ENCODE data around the gene HSPG2.
"Not testable (repeated sequence)": the region's sequence is repeated elsewhere in the genome, so short reads cannot be mapped to it uniquely, and the experiment has no call there.

The HSPG2 gene

DNA sequence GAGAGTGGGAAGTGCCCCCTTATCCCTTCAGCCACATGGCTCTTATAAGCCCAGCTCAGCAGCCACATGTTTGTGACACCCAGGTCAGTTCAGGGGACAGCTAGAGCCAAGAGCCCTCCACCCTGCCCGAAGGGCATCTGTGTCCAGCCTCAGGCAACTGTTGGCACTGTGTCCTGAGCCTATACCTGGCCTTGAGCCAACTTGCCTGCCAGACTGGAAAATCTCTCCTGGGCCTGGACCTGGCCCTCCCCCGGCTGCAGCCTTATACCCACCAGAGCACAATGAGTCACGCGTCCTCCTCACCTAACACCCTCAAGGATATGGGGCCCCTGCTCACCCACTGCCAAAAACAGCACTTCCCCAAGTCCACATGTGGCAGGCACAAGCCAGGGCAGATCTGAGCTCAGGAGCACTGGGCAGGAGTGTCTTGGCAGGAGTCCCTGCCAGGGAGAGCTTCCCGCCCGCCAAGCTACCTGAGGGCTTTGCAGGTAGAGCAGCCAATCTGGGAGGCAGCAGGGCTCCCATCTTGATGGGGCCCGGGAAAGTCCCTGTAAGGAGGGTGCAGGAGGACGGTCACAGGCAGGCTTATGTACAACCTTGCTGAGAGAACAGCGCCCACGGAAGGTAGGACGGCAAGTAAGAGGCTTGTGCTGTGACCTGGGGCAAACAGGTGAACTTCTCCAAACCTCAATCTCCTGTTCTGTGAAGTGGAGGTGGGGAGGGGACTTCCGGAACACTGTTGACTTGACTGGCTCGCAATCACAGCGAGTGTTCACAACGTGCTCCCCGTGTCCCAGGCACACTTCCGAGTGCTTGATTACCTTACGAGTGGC is 19.8 kb upstream of the HSPG2 start:
- no peak for DNase-seq (ENCODE audit: low read depth in 2 of 3, low spot score in 2 of 3)

DNA sequence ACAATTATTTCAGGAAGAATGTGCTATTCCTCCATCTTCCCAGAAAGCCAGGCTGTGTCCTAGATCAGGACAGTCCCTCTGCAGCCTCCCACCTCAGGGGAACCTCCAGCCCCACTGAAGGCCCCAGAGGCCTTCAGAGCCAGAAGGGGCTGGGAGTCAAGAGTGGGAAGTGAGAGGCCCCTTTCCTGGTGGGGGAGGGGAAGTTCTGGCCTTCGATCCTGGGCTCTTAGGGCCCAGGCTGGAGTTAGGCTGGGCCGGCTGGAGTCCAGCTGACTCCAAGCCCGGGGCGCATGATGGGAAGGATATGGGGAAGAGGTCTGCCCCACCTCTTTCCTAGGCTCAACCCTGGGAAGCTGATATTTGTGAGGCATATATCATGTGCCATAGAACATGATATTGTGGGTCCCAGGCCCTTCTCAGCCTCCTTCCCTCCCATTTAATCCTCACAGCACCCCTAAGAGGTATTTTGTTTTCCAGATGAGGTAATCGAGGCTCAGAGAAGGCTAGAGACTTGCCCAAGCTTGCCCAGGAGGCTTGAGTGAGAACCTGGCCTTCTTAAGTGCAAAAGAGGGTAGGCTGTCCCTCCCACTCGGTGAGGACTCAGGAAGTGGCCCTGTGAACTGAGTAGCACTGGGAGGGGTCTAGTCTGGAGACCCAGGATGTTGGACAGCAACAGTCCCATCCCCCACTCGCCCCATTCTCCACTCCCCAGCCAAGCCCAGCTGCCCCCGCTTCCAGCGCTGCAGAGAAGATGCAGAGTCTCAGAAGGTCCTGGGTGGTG is 18.6 kb upstream of the HSPG2 start:
- no peak for DNase-seq (ENCODE audit: low read depth in 2 of 3, low spot score in 2 of 3)

DNA sequence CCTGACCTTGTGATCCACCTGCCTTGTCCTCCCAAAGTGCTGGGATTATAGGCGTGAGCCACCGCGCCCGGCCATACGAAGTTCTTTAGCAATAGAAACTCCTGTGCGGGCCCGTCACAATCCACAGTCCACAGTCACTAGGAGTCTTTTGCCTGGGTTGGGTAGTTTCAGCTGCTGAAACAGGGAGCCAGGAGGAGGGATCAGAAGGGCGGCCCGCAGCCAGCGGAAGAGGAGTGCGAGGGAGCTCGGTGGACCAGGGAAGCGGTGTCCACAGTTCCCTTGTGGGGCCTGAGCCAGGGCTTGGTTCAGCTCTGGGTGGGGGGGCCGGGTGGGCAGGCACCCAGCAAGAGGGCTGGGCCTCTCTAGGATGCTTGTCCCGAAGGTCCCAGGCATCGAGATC is 17.9 kb upstream of the HSPG2 start:
- no peak for DNase-seq (ENCODE audit: low read depth in 2 of 3, low spot score in 2 of 3)

DNA sequence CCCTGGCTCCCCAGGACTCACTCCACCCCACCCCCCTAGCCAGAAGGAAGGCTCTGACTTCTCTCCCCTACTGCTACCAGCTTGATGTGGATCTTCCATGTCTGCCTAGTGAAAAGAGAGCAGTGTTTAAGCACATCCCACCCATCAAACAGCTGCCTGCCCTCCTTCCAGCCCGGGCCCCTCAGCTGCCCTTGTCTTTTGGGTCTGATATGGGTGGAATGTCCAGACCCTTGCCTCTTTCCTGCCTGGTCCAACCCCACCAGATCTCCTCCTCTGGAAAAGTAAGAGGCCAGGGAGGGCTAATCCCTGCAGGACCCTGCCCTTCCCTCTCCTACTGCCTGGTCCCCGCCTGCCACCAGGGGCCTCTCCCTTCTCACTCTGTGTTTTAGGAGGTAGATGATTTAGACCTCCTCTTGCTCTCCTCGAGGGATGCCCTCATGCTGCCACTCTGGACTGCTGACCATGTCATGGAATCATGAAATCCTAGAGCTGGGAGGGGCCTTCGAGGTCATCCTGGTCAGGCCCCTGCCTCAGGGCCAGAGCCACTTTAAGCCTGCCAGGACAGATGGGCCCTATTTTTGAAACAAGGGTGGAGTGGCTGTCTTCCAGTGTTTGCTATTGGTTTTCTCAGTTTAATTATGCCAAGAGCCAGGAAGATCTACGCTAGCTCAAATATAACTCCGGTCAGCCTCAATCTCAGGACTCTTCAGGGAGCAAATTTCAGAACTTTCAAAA is 15.8 kb upstream of the HSPG2 start:
- DNase-seq (ENCODE audit: low read depth in 2 of 3, low spot score in 2 of 3) = no peak

DNA sequence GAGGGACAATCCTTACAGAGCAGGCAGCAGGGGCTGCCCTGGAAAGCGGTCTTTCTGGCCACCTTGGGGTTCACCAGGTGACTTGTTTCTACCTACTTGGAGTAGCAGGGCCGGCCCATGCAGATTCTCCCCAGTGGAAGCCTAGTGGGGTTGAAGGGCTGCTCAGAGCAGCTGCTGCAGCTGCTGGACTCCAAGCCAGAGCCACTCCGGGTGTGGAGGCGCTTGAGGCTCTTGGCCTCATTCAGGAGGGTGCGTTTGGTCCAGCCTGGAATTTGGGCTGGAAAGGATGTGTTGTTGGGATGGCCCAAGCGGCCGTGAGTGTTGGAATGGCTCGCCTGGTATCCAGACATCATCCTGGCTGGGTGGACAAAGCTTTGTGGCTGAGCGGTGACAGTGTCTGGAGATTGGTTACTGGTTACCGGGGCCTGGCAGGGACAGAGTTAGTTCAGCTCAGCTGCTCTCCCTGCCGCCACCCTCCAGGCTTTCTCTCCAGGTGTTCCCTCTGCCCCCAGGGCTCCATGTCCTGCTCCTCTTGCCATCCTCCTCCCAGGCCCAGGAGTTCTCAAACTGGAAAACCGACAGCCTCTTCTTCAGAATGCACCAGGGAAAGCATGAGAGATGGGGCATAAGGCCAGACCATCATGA is 14.2 kb upstream of the HSPG2 start:
- DNase-seq (ENCODE audit: low read depth in 2 of 3, low spot score in 2 of 3) = no peak

DNA sequence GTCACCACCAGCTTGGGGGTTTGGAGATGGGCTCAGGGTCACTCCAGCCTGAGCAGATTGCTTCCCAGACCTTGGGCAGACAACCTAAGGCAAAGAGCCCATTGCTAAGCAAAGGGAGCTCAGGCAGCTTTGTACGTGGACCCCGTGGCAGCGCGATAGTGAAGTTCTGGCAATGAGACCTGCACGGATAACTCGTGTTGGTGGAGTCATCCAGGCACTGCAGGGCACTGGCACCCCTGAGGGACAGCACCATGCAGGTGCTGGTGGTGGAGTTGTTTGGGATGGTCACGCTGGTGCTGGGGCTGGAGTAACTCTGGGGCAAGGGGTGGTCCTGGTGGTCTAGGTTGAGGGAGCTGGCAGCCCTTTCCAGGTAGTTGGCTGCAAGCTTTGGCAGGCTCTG is 13.6 kb upstream of the HSPG2 start:
- no peak for DNase-seq (ENCODE audit: low read depth in 2 of 3, low spot score in 2 of 3)

DNA sequence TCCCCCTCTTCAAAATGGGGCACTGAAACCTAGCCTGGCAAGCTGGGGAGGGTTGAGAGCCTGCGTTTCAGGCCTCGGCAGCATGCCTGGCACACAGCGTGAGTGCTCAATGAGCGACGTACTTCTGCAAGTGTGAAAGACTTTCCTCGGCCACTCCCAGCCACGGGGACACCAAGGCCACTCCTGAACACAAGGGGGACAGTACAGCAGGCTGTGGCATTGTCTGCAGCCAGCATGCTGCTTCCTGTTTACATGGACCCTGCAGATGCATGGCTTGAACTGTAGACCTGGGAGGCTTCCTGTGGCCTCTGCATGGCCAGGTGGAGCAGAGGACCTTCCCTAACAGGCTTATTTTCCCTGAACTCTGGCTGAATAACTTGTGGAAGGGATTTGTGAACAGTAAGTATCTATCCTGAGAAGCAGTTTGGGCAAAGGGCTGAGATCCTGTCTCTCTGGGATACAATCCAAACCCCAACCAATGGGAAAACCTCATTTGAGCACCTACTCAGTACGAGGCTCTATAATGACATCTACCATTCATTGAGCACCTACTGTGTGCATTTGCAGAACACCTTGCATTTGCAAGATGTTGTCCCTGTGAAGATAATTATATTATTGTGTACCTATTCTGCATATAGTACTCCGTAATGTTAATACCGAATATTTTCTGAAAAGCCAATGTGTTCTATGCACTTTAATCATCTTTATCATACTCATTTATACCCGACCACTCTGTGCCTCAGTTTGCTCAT is 9.9 kb upstream of the HSPG2 start:
- DNase-seq (ENCODE audit: low read depth in 2 of 3, low spot score in 2 of 3) = no peak

DNA sequence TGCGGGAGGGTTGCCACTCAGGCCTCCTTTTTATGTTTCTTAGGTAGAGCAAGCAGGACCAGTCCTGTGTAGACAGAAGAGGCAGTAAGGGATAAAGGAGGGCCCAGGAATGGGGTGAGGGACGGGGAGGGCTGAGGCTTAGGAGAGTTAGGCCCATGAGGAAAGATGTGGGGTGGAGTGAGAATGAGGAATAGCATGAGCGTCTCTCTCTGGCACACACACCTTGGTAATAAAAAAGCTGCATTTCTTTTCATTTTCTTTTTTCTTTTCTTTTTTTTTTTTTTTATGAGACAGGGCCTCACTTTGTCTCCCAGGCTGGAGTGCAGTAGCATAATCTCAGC is 7.6 kb upstream of the HSPG2 start:
- no peak for DNase-seq (ENCODE audit: low read depth in 2 of 3, low spot score in 2 of 3)

DNA sequence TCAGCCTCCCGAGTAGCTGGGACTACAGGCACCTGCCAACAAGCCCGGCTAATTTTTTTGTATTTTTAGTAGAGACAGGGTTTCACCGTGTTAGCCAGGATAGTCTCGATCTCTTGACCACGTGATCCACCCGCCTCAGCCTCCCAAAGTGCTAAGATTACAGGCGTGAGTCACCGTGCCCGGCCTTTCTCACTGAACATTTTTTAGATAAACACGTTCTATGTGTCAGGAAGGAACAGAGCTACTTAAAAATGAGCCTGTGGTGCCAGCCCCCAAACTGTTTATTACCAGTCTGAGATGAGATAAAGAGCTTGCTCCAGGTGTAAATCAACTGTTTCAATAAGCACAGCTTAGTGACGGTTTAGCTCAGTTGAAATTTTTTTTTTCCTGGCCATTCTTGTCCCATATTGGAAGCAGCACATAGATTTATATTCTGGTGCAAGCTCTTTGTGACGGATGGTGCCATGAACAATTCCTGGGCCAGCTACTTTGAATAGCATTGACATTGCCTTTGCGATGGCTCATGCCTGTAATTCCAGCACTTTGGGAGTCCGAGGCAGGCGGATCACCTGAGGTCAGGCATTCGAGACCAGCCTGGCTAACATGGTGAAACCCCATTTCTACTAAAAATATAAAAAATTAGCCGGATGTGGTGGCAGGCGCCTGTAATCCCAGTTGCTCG is 6.0 kb upstream of the HSPG2 start:
- not testable (repeated sequence) for DNase-seq (ENCODE audit: low read depth in 2 of 3, low spot score in 2 of 3)

DNA sequence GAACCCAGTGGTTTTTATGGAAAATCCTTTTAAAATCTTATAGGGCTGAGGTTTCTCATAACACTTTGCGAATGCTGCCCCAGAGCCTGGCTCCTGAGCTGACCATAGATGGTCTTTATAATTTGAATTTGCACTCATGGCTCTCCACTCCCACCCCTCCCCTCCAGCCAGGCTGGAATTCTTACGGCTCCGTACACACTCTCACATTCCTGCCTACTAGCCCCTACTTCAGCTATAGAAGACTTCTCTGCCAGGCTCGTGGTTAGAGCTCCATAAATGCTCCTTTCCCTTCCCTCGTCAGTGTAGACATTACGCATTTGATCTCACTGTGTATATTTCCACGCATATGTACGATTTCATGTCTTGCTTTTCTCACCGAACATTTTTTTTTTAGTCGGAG is 5.4 kb upstream of the HSPG2 start:
- DNase-seq (ENCODE audit: low read depth in 2 of 3, low spot score in 2 of 3) = no peak

DNA sequence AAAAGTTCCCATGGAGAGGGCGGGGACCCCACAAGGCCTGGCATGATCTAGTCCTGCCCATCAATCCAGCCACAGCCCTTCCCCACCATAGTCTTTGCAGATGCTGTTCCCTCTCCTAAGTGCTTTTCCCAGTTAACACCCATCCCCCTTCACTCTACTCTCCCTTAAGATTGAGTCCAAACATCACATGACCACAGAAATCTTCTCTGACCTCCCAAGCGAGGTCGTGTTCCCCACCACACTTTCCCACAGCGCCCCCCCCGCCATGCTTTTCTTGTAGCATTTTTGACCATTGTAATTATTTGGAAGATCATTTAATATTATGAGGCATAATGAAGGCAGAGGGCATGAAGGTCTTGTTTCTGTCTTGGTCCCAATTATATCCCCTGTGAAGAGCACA is 4.3 kb upstream of the HSPG2 start:
- no peak for DNase-seq (ENCODE audit: low read depth in 2 of 3, low spot score in 2 of 3)

DNA sequence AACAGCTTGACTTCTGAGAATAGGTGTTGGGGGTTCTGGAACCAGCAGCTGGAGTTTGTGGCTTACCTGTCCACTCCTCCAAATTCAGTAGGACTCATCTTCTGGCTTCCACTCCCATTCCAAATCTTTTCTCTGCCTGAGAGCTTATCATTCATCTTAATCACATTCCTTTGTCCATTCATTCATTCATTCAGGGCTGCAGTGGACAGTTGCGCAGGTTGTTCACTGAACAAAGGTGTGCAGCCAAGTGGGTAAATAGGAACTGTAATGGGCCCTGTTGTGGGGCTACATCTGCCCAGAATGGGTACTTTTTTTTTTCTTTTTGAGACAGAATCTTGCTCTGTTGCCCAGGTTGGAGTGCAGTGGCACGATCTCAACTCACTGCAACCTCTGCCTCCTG is 3.4 kb upstream of the HSPG2 start:
- DNase-seq (ENCODE audit: low read depth in 2 of 3, low spot score in 2 of 3) = no peak

DNA sequence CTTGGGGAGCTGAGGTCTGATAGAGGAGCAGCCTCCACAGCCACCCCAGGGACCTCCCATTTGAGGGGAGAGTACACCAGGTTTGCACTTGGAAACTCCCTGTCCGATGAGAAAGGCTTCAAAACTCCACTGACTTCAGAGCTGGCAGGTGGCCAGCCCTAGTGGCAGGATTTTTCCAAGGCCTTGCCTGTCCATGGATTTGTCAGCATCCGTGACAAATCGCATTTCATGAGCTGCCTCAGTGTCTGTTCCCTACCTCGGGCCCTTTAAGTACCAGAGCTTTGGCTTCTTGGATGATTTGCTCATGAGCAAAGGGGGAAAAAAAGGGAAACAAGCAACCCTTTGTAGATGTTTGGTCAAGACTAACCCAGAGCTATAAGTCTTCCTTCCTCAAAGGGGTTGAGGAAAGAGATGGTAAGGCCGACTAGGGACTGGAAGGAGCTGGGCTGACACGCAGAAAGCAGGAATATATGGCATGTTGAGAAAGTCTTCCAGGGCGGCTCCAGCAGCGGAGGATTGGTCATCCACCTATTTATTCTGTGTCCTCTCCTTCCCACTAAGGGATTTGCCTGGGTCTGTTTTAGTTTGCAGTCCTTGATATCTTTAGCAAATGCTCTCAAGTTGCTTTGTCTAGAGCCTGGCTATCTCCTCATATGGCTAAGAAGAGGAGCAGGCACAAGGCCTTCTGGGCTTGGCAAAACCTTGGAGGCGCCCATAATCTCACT is 2.7 kb upstream of the HSPG2 start:
- no peak for DNase-seq (ENCODE audit: low read depth in 2 of 3, low spot score in 2 of 3)

DNA sequence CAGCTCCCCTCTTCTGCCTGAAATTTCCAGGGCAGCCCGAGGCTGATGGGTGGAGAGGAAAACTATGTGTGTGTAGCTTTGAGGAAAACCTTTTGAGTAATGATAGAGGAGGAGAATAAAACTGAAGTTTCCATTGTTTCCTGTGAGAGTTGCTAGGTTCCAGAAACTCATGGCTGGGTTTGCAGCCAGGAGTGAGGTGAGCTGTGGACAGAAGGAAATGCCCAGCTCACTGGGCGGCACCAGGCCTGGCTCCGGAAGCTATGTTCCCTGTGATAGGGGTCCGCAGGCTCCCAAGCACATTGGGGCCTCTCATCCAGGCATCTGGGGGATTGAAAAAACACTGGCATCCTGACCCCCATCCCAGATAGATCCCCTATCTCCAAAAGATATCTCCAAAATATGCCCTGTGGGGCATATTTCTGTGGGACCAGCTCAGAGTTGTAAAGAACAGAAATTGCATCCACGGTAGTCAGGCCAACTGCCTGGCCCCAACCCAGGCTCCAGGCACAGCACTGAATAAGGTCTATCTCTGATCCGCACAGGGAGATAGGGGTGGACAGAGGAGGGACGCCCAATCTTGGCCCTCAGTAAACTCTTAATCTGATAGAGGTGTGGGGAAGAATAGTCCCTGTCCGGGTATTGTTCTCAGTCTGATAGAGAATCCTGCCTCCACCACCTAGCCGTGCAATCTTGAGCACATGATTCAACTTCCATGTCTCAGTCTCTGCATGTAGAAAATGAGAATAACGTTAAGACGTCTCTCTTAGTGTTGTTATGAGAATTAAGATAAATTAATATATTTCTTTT is 1.8 kb upstream of the HSPG2 start:
- no peak for DNase-seq (ENCODE audit: low read depth in 2 of 3, low spot score in 2 of 3)

DNA sequence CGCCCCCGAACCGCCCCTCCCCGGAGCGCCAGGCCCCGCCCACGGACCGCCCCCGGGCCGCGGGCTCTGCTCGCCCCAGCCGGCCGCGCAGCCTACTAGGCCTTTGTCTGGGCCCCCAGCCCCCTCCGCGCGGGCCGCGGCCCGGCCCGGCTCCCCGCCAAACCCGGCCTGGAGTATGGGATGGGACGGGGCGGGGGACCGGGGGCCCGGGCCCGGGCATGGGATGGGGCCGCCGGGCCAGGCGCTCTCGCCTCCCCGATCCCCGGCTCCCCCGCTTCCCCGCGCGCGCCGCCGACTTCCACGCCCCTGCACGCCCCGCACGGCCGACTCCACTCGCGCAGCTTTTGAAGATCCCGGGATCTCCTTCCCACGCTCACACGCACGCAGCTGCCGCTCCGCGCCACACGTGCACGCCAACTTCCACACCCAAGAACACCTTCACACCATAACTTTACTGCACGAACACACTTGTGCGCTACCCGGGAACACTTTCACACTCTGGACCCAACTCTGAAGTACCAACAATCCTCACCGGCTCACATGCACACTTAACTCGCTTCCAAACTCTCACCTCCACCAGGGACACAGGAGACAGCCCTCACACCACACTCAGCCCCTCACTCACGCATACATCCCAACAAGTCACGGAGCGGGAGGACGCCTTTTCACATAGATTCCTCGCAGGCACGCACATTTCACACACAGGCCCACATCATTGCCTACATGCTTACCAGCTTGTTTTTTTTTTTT is 437 bp upstream of the HSPG2 start:
- peak; percentile 23 to 44 (median 35) for DNase-seq (ENCODE audit: low read depth in 2 of 3, low spot score in 2 of 3)

DNA sequence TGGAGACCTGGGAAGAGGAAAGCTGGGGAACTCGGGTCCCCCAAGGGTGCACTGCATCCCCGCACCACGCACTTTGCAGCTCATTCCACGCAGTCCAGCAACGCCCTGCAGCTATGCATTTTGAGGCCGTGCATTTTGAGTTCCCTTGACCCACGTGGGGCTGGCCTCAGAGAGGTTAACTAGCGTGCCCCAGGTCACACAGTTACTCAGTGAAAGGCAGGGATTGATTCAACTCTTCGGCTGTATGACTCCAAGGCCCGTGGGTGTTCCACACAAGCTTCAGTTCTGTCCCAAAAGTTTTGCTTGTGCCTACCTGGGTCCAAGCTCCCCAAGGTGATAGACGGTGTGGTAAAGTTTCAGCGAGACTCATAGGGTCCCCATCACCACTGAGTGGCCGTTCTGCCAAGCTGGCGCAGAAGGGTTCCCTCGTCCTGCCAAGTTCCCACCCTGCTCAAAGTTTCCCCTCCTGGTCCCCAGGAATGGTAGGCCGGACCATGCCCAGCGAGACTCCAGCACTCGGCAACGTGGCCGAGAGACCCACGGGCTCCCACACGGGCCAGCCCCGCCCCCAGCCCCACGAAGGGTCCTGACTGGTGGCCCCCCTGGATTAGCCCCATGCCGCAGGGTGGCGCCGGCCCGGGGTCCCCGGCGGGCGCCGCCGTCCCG is 611 bp downstream of the HSPG2 start:
- no peak for DNase-seq (ENCODE audit: low read depth in 2 of 3, low spot score in 2 of 3)

DNA sequence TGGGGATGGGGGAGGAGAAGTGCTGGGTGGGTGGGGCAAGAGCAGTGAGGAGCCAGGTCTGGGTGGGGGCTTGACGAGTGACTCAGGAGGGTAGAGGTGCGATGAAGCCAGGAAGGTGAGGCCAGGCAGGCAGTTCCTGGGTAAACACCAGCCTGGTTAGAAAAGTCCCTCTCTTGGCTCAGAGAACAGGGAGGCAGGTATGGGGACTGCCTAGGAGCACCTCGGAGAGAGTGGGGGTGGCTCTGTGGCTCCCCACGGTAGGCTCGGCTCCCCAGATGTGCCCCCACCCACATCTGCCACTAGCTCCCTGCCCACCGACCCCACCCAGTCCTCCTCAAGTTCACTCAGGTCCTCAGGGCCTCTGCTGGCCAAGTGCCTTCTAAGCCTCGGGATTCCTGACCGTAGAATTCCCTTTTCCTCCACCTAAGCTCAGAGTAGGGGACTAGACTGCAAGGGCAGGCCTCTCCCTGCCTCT is 1.2 kb downstream of the HSPG2 start:
- no peak for DNase-seq (ENCODE audit: low read depth in 2 of 3, low spot score in 2 of 3)

Measured in activated CD8-positive, alpha-beta memory T cell treated with anti-CD3 and anti-CD28 coated beads for 48 hours (primary cell).